Medulla oblongata (tissue), 1 donor: ENCODE data around the gene VWA7.

Experiments used
- DNase-seq: peaks from one replicate; pipeline ENCODE4 v3.0.0-alpha.2; 2015; ENCODE audit errors: extremely low spot score

VWA7 gene

DNA sequence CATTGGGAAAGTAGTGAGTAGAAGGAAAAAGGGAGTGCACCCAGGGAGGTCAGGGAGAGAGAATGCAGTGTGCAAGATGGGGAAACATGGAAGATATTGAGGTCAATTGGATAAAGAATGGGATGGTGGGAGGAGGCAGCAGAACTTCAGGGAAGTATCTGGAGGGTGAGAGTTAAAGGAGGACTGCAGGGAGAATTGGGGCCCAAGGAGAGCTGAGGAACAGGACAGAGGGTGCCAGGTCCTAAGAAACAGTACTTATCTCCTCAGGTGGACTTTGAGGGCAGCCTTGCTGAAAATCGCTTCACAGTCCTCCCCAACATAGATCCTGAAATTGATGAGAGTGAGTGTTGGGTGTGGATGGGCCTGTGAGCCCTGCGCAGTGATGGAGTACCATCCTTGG, 18.8 kb downstream of the VWA7 start:
- DNase-seq, result no peak

DNA sequence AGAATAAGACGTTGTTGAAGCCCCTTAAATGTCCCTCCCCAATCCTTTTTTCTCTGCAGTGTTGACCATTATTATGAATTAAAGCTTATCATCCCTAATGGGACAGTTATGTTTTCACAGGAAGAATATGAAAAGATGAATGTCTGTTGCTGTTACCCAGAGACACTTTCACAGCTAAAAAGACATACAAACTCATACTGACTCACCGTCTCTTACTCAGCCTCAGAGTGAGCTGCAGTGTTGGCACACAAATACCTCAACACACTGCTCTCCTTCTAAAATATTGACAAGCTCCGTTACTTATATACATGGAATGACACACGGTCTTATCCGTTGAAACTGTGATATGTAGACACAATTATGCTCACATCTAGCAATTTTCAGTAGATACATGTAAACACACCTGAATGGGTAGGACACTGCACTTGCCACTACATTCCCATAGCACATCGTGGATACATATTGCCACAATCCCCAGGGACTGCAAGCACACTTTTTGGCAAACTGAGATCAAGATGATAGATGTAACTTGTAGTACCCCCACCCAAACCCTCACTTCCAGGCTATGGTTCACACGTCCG, 24.3 kb downstream of the VWA7 start:
- DNase-seq, result no peak

DNA sequence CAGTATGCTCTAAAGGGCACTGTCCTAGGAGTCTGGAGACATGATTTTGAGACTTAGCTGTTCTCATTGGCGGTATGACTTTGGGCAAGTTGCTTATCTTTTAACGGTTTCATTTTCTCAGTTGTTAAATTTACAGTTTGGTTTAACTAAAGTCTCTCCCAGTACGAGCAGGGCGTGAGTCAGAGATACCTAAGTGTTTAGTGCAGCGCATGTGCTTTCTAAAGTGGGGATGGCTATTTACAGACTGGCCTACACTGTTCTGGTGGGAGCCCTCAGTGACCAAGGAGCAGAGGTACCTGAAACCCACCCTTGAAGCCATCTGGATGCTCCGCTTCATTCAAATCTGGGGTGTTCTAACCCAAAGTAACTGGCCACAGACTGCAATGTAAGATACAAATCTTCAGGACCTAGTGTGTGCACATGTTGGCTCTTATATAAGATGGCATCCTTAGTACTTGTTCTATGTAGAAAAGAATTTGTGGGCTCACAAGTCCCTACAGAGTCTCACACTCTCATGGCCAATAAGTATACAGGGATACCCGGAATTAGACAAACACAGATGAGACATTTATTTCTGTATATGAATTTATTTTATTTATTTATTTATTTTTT, 26.6 kb downstream of the VWA7 start:
- DNase-seq, result no peak

DNA sequence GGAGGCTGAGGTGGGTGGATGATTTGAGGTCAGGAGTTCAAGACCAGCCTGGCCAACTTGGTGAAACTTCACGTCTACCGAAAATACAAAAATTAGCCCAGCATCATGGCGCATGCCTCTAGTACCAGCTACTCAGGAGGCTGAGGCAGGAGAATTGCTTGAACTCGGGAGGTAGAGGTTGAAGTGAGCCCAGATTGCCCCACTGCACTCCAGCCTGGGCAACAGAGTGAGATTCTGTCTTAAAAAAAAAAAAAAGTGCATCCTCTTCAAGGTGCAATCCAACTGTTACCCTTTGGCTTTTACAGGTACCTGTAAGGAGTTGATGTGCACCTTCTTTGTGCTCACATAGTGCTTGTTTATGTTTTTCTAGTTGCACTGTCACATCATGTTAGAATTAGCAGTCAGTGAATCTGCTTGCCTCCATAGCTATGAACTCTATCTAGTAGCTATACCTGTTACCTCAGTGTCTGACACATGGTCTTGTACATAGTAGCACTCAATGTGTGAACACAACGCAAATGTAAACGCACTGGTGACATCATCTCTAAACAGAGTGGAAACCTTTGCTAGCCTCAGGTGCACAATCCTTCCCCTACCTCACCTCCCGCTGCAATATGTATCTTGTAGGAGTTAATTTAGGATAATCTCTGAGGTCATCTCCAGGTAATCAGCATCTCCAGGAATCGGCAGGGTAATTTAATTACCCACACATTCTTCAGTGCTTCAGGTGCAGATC, 27.7 kb downstream of the VWA7 start:
- DNase-seq, result no peak

DNA sequence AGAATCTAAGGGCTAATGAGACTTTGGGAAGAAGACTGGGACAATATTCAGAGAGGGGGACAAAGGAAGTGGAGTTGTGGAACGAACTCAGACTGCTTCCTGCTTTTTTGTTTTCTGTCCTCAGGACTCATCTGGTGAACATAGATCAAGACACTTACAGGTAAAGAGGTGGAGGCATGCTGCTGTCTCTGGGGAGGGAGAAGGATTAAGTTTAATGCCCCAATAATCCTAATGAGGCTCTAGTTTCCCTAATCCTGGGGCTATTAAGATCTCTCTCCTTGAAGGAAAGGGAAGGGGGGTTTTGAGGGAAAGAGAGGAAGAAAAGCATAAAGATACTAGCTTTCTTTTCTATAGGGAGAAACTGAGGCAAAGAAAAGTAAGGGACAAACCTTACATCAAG, 32.7 kb downstream of the VWA7 start:
- no peak for DNase-seq

DNA sequence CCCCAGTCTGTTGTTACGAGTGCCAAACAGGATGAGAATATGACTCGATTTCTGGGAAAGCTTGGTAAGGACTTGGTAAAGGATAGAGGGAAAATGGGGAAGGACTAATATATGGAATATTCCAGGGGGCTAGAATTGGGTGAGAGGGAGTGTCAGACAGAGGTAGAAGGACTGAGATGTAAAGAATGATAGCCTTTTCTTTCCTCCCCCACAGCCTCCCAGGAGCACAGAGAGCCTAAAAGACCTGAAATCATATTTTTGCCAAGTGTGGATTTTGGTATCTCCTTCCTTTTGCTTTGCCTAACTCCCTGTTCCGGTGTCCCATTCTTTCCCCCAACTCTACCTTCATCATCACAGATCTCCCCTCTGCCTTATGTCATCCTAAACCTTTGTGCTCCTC, 34.2 kb downstream of the VWA7 start:
- DNase-seq, result no peak

DNA sequence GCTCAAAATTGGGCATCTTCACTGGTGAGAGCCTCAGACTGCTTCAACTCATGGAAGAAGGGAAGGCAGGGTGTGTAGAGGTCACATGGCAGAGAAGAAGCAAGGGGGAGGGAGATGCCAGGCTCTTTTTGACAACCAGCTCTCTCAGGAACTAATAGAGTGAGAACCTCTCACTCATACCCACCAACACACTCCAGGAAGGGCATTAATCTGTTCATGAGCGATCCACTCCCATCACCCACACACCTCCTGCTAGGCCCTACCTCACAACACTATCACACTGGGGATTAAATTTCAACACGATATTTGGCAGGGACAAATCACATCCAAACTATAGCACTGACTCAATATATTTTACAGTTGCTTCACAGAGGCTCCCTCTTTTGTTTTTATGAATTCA, 35.3 kb downstream of the VWA7 start:
- DNase-seq, result no peak

DNA sequence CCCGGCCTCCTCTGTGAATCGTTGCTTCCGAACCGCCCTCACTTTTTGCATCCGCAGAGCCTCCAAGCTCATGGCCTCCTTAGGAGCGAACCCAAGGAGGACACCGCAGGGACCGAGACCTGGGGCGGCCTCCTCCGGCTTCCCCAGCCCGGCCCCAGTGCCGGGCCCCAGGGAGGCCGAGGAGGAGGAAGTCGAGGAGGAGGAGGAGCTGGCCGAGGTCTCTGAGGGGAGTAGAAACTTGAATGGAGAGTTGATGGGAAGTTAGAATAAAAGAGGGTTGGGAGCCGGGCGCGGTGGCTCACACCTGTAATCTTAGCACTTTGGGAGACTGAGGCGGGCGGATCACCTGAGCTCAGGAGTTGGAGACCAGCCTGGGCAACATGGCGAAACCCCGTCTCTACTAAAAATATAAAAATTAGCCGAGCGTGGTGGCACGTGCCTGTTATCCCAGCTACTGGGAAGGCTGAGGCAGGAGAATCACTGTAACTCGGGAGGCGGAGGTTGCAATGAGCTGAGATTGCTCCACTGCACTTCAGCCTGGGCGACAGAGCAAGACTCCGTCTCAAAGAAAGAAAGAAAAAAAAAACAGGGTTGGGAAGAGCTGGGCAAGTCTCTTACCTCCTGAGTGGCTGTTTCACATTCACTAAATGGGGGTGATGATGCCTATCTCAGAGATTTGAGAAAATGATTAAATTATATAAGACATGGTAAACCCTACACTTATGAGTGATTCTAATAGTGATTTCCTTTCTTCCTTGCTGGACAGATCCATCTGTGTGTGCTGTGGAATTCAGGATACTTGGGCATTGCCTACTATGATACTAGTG, 36.5 kb downstream of the VWA7 start:
- DNase-seq, result peak; percentile 21

DNA sequence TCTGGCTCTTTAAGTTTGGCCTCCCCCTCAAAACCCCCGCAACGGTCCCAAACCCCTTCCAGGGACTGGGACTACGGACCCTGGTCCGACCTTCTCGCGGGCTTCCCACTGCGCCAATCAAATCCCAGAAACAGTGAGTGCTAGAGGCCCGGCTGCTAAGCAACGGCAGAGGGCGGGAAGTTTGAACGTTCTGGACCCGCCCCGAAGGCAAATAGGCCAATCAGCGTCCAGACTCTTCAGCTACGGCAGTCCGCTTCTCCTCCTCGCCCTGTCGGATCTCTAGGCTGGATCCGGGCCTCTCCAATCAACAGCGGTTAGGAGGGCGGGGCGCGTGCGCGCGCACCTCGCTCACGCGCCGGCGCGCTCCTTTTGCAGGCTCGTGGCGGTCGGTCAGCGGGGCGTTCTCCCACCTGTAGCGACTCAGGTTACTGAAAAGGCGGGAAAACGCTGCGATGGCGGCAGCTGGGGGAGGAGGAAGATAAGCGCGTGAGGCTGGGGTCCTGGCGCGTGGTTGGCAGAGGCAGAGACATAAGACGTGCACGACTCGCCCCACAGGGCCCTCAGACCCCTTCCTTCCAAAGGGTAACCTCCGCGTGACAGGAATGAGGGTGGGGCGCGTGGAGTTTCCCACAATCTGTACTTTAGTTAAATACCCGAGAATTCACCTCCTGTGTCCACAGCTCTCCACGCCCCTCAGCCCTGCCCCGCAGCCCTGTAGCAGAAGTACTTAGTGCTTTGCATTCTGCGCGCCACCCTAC, 37.3 kb downstream of the VWA7 start, which contains the start of gene MSH5:
Gene MSH5 (plus strand): TSS at position 367 of the 758 bp plus-strand sequence. CDS start 462 bp downstream, outside the sequence.
- peak; percentile 99 for DNase-seq

DNA sequence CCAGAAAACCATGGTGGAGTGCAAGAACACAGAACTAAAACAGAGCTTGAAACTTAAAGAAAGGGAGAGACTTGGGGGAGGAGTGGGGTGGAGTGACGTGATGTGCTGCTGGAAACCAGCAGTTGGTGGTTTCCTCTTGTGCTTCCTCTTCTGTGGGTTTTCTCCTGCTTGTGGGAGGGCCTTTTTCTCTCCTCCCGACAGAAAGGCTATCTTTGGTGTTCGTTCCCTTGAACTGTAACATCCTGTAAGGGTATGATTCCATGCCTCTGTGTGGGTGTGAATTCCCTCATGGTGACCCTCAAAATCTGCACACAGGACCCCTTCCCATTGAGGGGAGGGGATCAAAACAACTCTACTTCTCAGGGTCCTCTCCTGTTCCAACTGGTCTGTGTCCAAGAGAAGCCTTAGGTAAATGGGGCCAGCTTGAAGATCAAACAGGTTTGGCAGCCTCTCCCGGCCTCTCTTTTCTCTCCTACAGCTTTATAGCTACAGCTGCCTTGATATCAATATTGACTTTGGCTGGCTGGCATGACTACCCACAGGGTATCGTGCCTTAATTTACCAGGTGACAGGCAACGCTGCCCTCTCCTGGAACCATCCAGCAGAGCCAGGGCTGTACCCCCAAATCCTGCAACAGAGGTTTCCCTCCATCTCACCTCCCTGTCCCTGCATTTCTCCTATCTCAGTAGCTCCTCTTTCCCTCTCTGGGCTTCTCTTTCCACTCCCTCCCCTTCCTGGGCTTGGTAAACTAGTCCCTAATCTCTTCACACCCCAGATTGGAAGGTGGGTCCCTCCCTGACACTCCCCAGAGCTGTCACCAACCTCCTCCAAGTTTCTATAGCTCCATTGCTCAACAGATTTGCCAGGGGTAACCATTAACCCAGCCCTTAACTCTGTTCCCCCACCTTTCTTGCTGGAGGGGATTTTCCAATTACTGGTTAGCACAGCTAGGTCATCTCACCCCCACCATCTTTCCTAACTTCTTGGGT, 38.8 kb downstream of the VWA7 start:
- peak; percentile 77 for DNase-seq

DNA sequence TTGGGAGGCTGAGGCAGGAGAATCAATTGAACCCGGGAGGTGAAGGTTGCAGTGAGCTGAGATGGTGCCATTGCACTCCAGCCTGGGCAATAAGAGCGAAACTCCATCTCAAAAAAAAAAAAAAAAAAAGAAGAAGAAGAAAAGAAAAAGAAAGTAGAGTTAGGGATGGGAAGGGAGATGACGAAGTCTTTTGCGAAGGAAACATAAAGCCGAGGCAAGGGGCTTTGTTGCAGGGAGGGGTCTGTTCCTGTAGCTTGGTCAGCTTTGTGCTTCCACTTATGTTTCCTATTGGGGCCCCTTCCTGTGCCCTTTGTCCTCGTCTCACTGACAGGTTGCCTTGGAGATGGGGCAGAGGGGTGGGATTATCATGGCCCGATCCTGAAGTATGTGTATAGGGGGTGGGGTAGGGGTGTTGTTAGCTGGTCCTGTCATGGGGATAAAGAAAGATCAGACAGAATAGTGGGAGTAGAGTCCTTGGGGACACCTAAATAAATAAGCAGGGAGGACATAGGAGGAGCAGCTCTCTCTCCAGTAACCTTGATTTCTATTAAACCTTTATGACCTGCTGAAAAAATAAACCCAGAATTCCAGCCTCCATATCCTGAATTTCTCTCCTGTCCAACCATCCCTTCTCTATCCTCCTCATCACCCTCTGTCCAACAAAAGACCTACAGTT, 39.7 kb downstream of the VWA7 start:
- no peak for DNase-seq

DNA sequence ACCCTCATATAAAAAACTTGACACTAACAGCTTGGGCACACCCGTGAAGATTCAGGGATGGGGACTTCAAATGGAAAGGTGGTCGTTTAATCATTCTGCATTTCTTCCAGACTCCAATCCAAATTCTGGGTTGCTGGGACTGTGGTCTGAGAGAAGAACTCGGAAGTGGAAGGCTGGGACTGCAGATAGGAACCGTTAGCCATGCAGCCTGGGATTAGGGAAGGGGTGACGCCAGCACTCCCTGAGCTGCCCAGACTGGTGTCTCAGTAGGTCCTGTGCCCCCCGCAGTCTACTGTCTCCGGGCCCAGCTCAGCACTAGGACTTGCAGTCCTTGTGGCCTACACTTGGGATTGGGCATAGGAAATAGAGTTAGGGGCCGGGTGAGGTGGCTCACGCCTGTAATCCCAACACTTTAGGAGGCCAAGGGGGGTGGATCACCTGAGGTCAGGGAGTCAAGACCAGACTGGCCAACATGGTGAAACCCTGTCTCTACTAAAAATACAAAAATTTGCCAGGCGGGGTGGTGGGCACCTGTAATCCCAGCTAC, 40.3 kb downstream of the VWA7 start:
- DNase-seq, result no peak

DNA sequence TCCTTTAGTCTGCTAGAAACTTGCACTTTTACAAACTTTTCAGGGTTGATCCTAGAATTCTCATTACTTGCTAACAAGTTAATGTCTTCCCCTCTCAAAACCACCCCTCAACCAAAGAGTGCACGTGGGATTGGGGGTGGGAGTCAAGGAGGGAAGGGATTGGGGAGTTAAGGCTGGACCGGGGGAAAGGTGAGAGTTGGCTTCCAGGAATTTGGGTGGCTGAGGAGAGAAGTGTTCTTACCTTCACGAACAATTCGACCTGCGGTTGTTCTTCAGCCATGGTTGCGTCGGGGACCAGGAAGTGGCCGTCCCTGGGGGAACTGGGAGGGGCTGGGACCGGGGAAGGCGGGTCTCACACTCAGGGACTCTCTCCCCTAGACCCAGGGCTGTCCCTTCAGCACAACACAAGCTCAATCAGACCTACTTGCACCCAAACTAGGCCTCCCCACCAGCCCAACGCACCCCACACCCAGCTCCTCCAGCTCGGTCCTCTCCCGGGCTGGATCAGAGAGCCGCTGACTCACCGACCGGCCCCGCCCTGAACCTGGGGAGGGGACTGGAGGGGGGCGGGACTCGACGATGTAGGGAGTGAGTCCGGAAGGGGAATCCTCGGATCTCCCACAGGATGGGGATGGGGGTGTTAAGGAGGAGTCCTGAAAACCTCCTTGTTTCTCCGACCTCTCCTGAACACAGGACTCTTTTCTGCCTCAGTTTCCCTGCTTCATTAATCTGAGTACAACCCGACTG, 40.9 kb downstream of the VWA7 start, which contains the start of gene CLIC1:
Gene CLIC1 (minus strand): TSS at position 510 of the 747 bp plus-strand sequence. CDS start 230 bp downstream, at position 280.
- DNase-seq, result peak; percentile 59

DNA sequence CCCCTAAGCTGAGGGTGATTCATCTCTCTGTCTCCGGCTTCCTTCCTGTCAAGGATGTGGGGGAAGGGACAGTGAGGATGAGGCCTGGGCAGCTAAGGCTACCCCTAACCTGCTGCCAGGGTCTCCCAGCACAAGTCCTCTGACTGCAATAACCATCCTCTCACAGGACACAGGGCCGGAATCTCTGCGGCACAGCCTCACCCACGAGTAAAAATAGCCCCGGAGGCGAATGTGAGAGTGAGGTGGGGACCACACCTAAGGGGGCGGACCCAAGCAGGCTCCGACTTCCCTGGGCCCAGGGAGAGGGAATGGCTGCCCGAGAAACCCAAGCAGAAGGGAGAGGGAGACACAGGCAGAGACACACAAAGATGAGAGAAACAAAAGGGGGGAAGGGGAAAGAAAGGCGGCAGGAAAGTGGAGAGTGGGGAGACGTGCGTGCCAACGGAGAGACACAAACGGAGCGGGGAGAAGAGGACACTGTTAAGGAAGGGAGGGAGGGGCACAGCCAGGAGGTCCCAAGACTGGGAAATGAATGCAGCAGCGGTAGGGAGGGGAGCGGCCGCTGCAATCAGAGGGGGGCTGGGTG, 42.2 kb downstream of the VWA7 start:
- peak; percentile 33 for DNase-seq

DNA sequence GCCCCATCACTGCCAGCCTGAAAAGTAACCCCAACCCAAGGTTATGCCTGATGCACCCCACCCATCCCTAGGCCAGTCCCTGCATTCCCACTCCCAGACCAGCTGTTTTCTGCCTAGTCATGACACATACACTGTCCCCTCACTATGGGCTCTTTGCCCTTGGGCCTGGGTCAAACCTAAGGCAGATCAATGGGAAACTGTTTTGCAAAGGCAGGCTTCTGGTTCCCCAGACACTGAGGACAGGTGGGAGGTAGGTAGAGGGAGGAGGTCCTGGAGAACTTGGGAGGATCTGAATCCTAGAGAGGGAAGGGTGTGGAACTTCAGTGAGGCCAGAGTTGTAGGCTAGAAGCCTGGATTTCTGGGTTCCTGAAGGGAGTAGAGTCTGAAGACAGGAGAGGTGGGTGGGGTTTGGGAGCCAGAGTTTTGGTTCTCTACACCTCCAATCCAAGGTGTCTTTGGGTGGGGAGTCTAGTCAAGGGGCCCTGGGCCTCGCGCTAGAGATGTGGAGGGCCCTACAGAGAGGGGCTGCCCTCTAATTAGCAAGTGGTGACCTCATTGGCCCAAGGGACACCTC, 42.8 kb downstream of the VWA7 start:
- no peak for DNase-seq

DNA sequence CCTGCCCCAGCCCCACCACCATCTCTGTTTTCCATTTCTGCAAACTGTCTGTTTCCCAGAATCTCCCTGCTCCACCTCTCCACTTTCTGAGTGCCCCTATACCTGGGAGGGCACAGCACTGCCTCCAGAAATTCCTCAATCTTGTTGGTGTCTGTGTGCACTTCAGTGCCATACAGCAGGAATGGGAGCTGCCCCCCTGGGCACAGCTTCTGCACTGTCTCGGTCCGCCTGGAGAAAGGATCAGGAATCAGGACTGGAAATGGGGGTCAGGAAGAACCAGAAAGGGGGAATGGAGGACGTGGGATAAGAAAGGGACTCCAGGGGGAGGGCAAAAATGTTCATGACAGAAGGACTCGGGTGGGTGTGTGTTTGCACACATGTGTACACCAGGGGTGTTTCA, 43.4 kb downstream of the VWA7 start:
- no peak for DNase-seq

DNA sequence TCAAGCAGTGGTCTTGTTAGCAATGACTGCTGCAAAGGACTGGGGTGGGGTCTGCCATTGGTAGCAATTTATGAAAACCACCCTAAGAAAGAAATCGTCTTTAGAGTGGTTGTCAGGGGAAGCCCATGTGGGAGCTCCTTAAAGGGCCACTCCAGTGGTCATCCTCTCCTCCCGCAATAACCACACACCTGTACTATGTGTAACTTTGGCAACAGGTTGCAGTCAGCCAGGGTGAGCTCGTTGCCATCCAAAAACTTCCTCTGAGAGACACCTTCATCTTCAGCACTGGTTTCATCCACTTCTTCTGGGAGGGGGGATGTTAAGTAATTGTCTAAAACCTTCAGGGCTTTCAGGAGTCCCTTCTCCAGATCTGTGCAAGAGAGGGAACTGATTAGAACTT, 45.1 kb downstream of the VWA7 start:
- no peak for DNase-seq

DNA sequence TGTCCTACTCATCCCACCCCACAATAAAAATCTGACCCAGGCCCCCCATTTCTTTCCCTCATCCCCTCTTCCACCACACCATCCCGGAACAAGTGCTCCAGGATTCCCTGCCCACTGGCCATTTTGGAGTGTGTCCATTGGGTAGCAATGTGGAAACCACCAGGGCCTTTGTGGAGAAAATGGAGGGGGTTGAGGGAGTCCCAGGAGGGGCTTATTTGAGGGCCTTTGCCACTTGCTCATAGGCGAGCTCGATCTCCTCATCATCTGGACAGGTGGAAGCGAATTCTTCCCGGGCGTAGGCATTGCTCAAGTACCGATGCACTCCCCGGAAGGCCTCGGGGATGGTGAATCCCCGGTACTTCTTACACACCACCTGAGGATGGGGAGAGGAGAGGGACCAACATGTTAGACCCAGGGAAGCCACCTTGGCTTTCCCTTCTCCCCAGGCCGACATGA, 46.5 kb downstream of the VWA7 start:
- DNase-seq, result no peak
